Gastroesophageal sphincter (tissue), 3 donors: ENCODE results near the gene MRGPRE.
"Not testable (repeated sequence)": the region's sequence is repeated elsewhere in the genome, so short reads cannot be mapped to it uniquely, and the experiment has no call there.

Source experiments
- CTCF ChIP-seq, 4 experiments: fragments of 200-600 bp in 2 of 4; fragments of 450-650 bp in 2 of 4; sonication (generic) in 1 of 4; IDR thresholded peaks; one replicate each; pipeline ENCODE4 v1.5.1; 2017 to 2019; ENCODE audit warnings: antibody characterized with exemption in 4 of 4, mild to moderate bottlenecking in 2 of 4, moderate library complexity in 2 of 4
- EP300 ChIP-seq: sonication (generic); formaldehyde crosslinking; IDR thresholded peaks from one replicate; pipeline ENCODE4 v1.6.1; 2017; ENCODE audit warnings: antibody characterized with exemption, mild to moderate bottlenecking
- POLR2AphosphoS5 ChIP-seq: sonication (generic); formaldehyde crosslinking; IDR thresholded peaks from one replicate; pipeline ENCODE4 v1.6.1; 2017; ENCODE audit warnings: antibody characterized with exemption

GRCh38 chr11:3278922-3279321 is 46.7 kb upstream of the MRGPRE start:
- not testable (repeated sequence) for TF ChIP-seq CTCF (IDR thresholded peaks at IDR 0.05); EP300; POLR2AphosphoS5
